NCI-H82 (cell line): ENCODE results near the gene ABHD17C.
A peak's percentile ranks its signal among the peaks of the same experiment; 100 is the strongest.

ENCODE experiments used
- DNase-seq: peaks from one replicate; lab custom pipeline; 2025; lab: John Stamatoyannopoulos, UW

ABHD17C gene

DNA sequence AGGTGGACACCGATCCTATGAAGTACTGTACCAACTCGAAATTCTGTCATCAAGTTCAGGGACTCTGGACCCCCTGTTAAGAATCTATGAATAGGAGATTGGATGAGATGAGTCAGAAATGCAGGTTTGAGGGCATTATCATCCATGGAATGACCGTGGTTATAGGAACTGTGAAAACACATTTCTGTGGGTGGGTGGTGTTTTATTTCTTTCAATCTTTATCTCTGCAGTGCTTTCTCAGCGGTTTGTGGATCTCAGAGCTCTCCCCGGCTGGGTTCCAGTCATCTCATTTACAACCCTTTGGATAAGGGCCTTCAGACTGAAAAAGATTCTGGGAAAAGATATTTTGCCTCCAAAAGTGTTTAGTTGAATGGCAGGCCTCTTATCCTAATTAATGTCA is 5.4 kb upstream of the ABHD17C start:
- DNase-seq, result no peak

DNA sequence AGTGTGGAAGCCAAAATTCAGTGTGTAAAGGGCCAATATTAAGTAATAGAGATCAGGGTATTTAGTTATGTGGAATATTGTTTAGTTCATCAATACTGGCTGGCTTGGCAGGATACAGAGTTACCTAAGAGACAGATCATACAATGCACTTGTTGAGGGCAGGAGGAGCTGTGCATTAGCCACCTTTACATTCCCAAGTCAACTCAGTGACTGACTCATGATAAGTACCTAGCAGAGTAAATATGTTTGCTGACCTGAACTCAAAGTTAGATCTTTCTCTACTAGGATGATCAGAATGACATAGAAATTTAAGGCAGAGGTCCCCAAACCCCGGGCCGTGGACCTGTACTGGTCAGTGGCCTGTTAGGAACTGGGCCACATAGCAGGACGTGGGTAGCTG is 3.5 kb upstream of the ABHD17C start:
- DNase-seq, result no peak

DNA sequence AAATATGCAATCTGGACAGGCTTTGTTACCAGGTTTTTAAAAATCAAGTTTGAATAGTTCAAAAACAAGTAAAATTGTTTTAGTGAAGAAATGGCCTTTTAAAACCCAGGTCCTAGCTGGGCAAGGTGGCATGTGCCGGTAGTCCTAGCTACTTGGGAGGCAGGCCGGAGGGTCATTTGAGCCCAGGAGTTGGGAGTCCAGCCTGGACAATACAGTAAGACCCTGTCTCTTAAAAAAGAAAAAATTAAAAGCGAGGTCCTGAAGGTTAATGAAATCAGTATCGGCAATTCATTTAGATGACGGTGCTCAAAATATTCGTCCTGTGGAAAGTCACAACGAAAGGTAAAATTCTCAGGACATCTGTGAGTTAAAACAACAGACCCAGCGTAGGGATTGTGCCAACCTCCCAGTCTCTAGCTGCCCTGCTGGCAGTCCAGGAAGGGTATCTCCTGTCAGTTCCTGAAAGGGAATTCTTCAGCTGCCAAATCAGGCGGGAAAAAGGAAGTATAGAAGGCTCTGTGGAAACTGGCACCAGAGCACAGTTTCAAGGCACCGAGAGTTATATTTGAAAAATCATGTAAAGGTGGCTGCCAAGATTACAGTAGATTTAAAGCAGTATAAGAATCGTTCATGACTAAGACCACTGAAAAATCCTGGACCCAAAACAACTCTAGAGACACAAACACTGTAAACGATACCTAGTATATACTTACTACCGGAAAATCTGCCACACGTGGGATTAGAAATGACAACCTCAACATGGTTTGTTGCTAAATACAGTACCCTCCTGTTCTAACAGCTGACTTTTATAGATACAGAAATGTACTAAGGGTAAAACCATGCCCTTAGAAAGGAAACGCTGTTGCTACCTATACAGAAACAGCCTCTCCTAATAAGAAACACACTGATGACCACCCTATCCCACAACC is 1.2 kb upstream of the ABHD17C start:
- peak; percentile 30 for DNase-seq

DNA sequence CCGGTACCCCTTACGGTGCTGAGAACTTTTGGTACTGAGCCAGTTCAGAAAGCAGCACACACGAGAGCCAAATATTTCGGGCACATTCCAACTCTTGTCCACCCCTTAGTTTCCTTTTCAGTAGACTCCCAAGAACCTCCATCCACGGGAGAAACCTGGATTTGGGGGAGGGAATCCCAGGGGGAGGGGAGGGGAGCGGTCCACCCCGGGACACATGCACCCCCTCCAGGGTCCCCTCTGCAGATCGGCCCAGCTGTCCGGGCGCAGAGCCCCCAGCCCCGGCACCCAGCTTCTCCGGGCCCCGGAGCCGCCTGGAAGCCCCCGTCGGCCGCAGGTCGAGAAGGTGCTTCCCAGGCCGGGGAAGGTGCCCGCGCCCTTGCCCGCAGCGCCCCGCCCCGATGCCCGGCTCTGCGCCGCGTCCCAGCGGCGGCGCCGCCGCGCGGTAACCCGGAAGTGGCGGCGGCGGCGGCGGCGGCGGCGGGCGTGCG is 455 bp upstream of the ABHD17C start:
- peak; percentile 47 for DNase-seq

DNA sequence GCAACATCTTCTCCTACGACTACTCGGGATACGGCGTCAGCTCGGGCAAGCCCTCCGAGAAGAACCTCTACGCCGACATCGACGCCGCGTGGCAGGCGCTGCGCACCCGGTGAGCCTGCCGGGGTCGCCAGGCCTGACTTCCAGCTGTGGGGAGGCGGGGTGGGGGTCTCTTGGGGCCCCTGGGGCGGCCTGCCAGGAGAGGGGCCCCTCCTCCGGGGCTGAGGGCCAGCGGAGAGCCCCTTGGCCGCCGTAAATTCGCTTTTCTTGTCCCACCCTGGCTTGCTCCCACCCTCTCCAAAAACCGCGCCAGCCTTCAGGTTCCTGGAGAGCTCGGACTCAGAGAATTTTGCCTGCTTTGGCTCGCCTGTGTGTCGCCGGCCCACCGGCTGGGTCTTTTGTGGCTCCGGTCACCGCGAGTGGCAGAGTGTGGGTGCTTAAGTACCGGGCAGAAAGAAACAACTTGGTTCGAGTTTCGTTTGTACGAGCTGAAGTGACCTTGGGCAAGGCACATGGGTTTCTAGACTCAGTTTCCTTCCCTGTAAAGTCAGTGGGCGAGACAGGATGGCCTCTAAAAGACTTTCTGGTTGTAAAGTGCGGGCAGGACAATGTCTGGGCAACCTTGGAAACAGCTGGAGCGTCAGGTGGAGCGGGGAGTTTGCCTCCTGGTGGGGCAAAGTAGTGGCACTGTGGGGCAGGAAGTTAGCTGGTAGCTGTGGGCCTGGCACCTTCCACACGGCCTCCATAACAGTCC is 976 bp downstream of the ABHD17C start:
- DNase-seq, result peak; percentile 24

DNA sequence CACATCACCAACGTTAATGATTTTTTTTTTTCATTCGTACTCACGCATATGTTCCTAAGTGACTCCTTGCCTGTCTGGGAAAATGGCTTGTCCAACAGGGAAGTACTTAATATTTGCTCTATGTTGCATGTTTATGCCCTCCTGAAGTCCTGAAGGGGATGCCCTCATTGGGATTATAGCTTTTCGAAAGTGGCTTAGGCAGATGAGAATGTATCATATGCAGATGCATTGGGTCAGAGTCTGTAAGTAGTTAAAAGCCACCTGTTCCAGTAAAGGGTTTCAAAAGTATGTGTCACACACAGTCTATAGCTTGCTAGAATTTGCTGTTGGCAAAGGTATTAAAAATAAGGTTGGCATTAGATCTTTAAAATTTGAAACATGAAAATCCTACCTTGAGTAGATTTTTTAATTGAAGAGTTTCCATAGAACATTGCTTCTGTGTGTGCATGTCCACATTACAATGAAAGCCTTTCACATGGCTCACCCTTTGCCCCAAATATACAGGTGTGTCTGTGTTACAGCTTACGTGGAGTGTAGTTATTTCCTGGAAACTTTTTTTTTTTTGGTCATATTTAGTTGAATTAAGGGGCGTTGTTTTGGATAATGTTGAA is 2.1 kb downstream of the ABHD17C start:
- DNase-seq, result peak; percentile 50

DNA sequence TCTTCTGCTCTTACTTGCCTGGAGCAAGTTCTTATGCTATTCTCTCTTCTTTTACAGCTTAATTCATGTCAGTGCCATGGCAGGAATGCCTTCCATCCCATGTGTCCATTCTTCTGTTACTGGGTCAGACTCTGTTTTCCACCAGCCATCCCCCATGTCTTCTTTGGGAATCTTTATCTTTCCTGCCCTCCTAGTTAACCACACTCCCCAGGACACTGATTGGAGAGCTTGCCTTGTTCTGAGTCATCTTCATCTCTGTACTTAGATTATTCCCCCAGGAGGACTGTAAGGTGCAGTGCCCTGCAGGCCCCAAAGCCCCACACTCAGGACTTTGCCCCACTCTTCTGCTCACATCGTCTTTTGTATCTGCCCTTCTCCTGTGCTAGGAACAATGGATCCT is 3.6 kb downstream of the ABHD17C start:
- DNase-seq, result no peak

DNA sequence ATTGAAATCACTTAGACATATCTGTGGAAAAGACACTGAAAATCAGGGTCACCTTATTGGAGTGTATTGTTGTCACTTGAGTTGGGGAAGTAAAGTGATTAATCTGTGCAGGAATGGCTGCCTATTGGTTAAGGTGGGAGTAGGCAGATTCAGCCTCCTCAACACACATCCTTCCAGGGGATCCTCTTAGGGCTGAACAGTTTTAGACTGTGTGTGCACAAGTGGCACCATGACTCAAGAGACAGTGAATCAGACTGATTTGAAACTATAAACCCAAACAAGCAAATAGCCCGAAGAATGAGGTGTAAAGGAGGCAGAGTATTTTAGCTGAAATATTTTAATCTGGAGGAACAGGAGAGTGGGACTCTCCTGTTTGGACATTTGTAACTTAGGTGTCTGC is 4.9 kb downstream of the ABHD17C start:
- DNase-seq, result no peak

DNA sequence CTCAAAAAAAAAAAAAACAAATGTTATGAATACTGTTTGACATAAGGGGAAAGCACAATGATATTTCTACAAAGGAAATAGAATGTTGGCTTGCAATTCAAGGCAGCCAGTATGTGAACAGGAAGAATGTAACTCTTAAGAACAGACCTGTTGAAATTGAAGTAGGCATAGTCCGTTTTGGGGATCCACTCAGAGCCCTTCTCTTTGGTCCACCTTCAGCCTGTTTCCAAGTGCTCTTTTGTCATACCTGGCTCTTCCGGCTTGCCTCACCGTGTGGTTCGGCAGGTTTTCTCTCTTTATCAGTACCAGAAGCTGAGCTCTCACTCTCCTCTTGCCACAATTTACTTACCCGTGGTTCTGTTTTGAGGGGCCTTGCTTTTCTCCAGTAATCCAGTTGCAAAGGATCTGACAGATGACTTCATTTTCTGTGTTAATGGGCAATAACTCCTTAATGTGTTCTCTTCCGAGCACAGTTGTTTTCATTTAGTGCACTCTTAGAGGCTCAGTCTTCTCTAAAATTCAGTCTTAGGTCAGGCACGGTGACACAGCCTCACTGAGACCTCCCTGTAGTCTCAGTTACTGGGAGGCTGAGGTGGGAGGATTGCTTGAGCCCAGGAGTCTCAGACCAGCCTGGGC is 6.7 kb downstream of the ABHD17C start:
- no peak for DNase-seq

DNA sequence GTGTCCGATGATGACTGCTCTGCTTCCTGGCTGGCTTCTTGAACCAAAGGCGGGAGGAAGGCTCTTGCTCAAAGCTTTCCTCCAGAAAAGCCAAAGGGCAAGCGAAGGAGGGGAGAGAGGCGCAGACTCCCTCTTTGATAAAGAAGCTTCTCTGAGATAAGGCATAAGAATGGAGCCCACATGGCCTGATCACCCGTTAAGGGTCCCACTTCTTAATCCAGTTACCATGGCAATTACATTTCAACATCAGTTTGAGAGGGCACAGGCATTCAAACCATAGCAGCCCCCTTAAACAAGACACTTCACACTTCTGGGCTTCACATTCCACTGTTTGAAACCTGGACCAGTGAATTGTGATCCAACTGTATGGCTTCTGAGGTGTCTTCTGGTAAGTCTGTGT is 8.0 kb downstream of the ABHD17C start:
- no peak for DNase-seq

DNA sequence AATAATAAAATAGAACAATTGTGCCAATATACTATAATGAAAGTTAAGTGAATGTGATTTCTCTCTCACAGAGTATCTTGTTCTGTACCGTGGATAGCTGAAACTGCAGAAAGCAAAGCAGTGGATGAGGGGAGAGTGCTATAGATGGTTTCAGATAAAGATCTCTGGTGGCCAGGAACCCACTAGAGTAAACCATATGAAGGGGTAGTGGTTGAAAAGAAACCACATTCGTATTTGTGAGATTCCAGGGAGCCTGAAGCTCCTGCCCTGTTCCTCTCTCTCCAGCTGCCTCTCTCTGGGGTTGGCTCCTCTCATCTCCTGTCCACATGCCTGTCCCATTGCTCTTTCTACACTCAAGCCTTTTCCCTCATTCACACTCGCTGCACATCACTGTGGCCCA is 8.9 kb downstream of the ABHD17C start:
- no peak for DNase-seq

DNA sequence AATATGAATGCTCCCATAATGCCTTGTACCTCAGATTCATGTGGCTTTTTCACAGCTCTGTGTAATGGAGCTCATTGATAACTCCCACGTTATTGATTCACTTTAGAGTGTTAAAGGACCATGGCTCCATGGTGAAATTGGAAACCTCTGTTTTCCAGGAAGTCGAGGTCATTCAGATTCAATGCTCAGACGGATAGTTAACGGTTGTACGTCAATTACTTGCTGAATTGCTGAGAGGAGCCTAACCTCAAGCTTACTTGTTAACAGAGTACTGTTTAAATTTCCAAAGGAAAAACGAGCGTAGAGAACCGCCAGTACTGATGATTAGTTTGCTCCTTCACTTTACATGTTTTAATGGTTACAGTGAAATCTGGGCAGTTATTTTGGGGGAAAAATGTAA is 11.1 kb downstream of the ABHD17C start:
- no peak for DNase-seq

DNA sequence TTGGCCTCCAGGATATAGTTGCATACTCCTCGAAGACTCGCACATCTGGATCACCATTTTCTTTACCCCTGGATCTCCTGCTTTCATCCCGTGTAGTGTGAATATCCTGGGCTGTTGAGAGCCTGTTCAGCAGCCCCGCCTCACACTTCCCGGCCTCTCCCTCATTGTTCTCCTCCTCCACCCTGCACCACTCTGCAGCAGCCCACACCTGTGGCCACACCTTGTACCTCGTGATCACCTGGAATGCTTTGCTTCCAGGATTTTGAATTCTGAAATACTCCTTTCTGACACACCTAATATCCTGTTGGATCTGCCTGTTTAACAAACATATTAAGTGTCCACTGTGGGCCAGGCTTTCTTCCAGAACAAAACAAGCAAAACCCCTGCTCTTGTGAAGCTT is 14.4 kb downstream of the ABHD17C start:
- no peak for DNase-seq

DNA sequence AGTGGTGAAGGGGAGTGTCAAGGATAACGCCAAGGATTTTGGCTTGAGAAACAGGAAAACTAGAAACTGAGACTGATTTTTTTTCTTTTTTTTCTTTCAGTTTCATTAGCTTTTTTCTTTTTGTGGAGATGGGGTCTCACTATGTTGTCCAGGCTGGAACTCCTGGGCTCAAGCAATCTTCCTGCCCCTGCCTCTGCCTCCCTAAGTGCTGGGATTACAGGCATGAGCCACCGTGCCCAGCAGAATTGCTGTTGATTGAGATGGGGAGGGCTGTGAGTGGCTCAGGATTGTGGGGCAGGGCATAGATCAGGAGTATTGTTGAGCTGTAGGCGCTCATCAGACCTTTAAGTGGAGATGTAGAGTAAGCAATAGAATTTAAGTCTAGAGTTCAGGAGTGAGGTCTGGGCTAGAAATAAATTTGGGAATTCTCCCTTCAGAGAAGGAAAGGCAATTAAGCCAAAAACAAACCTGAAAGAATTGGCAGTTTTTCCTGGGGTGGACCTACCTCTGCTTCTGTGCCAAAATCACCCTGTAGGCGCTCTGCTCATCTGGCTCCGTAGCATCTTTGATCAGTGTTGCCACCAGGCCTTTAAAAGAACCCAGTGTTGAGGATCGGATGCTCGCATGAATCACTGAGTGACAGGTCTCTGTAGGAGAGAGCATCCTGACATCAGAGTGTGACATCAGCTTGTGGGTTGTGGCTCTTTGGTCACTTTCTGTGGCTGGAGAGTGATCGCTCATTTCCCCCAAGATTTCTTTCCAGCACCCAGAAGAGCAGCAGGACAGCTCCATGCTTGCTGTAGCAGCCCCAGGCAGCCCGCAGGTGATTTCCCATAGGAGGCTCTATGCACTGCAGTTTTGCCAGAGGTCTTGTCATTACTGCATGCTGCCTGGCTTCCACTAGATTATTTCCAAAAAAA is 15.8 kb downstream of the ABHD17C start:
- no peak for DNase-seq

DNA sequence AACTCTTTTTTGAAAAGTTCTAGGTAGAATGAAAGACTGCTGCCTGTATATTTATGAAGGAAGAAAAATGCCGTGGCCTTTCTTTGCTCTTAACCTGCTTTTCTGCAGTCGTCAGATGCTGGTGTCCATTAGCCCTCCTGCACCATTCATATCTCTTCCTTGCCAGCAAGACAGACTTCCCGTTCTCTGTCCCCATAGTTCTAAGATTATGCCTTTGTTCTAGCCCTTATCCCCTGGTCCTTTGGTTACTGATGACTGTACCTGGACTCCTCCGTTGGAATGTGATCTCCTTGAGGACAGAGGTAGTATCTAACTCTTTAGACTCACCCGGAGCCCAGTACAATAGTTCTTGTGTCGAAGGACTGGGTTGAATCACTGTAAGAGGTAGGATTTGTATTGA is 16.8 kb downstream of the ABHD17C start:
- DNase-seq, result no peak

DNA sequence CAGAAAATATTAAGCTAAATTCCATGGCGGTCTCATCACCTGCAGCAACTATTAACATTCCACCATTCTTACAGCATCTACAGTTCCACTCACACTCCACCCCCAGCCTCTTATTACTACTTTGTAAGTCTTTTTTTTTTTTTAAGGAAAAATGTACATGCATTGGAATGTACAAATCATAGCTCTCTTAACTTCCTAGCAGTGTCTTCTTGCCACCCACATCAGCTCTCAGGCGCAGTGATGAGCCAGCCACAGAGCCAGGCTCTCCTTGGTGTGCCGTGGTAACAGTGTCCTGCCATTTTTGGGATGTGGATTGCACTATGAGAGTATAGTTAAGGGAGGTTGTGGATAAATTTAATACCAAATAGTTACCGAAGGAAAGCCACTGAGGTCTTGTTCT is 17.8 kb downstream of the ABHD17C start:
- DNase-seq, result no peak

DNA sequence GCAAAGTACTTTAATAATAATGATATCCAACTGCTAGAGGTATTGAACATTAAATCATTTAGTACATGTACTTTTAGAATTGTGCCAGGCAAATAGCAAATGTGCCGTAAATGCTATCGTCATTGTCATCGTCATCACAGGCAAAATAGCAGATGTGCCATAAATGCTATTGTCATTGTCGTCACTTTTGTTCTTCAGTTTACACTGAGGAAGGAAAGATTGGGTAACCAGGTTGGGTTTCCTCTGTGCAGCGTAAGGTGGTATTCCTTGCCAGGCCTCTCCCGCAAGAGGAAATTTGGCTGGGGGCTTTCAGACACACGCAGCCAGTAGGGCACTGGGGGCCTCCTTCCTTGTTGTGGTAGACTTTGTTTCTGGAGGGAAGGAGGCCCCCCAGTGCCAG is 26.4 kb downstream of the ABHD17C start:
- DNase-seq, result no peak

DNA sequence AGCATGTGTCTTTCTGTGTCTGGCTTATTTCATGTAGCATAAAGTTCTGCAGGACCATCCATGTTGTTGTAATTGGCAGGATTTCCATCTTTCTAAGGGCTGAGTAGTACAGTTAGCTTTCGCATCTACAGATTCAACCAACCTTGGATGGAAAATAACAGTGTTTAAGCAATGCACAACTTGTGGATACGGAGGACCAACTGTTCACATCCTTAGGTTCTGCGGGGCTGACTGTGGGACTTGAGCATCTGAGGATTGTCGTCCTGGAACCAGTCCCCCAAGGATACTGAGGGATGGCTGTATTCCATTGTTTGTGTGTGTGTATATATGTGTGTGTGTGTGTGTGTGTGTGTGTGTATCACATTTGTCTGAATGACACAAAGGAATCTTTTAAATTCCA is 27.7 kb downstream of the ABHD17C start:
- no peak for DNase-seq

DNA sequence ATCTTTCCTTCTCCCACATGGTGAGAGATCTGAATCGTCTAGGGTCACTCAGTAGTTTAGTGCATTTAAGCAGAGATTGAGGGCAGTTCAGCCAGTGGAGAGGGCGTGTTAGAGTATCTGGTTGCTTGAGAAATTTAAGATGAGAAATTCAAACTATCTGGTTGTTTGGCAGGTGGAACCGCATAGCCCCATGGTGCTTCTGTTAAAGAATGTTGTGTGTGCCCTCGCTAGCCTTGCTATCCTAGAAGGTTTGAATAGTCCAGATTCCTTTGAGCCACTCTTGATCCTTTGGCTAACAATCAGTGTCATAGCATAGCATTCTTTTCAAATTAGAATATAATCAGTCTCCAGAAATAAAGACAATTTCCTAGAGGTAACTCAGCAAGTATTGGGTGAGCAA is 32.1 kb downstream of the ABHD17C start:
- DNase-seq, result no peak

DNA sequence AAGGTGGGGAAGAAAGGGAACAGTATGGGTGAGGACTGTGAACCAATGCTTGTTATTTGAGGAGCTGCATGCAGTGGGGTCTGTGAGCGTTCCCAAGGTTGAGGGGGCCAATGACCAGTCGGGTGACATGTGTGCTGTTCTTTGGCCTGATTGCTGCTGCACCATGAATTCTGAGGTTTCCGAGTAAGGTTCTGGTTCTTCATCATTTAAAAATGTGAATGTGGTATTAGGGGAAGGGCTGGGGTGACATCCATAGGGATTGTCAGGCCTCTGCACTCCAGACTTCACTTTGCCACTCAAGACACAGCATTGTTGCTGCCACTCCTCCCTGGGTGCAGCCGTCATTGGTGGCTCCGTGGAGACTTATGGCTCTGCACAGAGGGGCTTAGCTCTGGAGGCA is 32.5 kb downstream of the ABHD17C start:
- DNase-seq, result no peak

DNA sequence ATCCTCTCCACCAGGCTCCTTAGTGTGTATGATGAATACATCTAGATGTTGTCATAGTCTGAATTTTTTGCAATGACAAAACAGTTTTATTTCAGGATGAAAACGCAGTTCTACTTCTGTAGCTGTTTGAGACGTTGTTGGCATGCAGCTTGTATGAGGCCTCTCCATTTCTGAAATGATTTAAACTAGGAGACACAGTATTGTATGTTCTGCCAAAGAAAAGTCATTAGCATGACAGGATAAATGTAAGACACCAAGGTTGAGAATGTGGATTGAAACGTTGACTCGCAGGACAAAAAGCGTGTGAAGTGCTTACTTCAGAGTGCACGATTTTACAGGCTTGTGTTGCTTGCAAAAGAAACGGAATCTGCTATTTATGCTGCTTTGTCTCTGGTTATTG is 35.3 kb downstream of the ABHD17C start:
- DNase-seq, result no peak
